Islet precursor cell (in vitro differentiated cells): ENCODE measurements around the gene TMEM176A.
A peak's percentile ranks its signal among the peaks of the same experiment; 100 is the strongest.
"Not testable (repeated sequence)": the region's sequence is repeated elsewhere in the genome, so short reads cannot be mapped to it uniquely, and the experiment has no call there.

ENCODE experiments used
- DNase-seq: peaks from one replicate; pipeline ENCODE4 v3.0.0-alpha.2; 2018

TMEM176A gene

DNA sequence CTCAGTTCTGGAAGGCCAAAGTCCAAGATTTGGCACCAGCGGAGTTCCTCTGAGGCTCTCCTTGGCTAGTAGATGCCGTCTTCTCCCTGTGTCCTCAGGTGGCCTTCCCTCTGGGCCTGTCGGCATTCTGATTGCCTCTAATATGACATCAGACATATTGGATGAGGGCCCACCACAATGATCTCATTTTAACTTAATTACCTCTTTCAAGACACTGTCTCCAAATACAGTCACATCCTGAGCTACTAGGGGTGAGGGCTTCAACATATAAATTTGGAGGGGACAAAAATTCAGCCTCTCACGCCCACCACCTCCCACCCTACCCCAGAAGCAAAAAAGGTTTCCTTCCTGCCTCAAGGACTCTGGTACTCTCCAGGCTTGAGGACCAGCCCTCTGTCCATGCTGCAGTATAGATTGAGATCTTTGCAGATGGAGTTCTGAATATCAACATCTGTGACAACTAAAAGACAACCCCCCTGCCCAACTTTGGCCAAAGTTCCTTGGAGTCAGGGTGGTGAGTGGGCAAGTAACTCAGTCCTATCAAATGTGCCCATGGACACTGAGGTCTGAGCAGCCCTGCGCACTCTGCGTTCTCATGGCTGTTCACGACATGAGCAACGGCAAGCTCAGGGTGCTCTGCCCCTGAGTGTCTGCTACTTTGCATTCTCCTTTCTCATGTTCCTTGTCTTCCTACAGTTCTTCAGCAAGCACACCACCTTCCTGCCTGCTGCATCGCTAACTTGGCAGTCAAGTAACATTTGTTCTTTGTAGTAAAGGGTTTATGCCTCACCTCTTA, 11.9 kb upstream of the TMEM176A start:
- DNase-seq = no peak

GRCh38 chr7:150790416-150791075, 10.0 kb upstream of the TMEM176A start:
- DNase-seq = no peak

DNA sequence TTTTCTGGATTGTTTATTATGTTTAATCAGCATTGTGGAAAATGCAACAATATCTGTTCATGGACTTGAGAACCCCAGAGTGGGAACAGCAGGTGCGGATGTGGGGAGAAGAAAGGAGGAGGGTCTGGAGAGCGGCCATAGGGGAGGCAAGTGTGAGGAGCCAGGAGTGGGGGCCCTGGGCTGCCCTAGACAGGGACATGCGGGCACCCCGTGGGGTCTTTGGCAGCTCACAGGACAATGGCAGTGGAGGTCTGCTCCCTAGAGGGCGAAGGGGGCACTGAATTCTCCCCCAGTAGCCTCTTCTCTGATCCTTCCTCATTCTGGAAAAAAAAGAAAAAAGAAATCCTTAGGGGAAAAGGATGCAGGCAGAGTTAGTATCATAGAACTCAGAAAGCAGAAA, 9.3 kb upstream of the TMEM176A start:
- DNase-seq = no peak

- no peak for DNase-seq
Measured at GRCh38 chr7:150791746-150792452, 8.7 kb upstream of the TMEM176A start.

- DNase-seq = peak; percentile 77
Measured at GRCh38 chr7:150793569-150794238, 6.9 kb upstream of the TMEM176A start.

- no peak for DNase-seq
Measured at GRCh38 chr7:150797661-150798060, 2.9 kb upstream of the TMEM176A start.

GRCh38 chr7:150799156-150799555, 1.4 kb upstream of the TMEM176A start:
- no peak for DNase-seq

- no peak for DNase-seq
Measured at GRCh38 chr7:150799741-150800580, 608 bp upstream of the TMEM176A start, which contains the start of gene TMEM176B. TSS of gene TMEM176B (minus strand) at chr7:150800364. CDS start at chr7:150796569, 3,795 bp downstream.

DNA sequence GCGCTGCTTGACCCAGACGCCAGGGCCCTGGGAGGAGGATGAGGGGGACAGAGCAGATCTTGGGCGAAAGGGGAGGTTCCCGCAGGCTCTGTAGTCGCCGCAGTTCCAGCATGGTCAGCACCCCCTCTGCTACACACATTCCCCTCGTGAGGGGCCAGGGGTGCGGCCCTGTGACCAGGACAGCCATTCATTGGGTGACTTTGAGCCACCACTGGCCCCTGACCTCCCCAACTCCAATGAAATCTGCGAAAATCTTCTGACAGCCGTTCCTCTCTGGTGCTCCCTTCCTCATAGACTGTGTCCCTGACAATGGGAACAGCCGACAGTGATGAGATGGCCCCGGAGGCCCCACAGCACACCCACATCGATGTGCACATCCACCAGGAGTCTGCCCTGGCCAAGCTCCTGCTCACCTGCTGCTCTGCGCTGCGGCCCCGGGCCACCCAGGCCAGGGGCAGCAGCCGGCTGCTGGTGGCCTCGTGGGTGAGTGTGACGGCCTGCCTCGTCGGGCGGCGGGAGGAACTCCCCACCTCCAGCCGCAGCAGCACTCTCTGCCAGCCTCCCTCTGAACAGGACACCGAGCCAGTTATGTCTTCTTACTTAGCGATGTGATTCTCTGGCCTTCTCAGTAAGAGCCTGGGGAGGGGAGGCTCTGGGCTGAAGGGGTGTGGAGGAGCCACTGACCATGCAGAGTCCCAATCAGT, 825 bp downstream of the TMEM176A start:
- DNase-seq = no peak

- DNase-seq = no peak
Measured at GRCh38 chr7:150801946-150802771, 1.6 kb downstream of the TMEM176A start.

GRCh38 chr7:150803161-150803860, 2.7 kb downstream of the TMEM176A start:
- DNase-seq = no peak

DNA sequence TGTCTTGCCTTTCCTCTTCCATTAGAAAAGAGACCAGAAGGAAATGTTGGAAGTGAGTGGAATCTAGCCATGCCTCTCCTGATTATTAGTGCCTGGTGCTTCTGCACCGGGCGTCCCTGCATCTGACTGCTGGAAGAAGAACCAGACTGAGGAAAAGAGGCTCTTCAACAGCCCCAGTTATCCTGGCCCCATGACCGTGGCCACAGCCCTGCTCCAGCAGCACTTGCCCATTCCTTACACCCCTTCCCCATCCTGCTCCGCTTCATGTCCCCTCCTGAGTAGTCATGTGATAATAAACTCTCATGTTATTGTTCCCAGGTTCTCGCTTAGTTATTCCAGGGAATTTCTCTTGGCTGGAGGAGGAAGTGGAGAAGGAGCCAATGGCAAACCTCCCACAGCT, 4.2 kb downstream of the TMEM176A start:
- no peak for DNase-seq

DNA sequence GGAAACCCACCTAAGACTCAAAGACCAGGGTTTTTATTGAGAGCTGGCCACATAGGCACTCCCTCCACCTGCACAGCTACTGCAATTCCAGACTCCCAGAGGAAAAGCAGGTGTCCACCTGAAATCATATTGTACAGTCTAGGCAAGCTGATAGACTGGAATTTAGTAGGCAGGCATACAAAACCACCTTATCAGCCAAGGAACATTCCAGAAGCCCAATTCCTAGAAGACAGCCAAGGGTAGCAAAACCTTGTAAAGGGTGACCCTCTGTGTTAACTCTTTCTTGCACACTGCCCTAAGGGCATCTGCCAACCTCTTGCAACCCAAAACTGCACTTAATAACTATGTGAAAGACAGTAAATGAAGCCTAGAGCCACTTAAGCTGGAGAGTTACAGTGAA, 5.3 kb downstream of the TMEM176A start:
- DNase-seq = no peak

- no peak for DNase-seq
Measured at GRCh38 chr7:150806454-150806853, 5.9 kb downstream of the TMEM176A start.

- DNase-seq = no peak
Measured at GRCh38 chr7:150806863-150807262, 6.3 kb downstream of the TMEM176A start.

GRCh38 chr7:150807616-150808438, 7.3 kb downstream of the TMEM176A start:
- not testable (repeated sequence) for DNase-seq

GRCh38 chr7:150814328-150815001, 13.9 kb downstream of the TMEM176A start:
- DNase-seq = no peak

DNA sequence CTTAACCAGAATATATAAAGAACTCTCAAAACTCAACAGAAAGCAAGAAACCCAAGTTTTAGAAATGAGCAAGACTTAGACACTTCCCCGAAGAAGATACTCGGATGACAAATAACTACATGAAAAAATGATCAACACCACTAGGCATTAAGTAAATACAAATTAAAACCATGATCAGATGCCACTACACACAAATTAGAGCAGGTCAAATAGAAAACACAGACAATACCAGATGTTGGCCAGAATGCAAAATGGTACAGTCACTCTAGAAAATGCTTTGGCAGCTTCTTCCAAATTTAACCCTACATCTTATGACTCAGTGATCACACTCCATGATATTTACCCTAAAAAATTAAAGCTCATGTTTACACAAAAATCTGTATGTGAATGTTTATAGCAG, 18.4 kb downstream of the TMEM176A start:
- no peak for DNase-seq
